ENCODE data around the gene LYVE1. TPM values are rescaled to one million over a fixed set of nuclear protein-coding genes. Genes with fewer than 3 reads are reported as not detected.

The LYVE1 gene
- total RNA-seq, 2 experiments from 2014 or later: not detected

GRCh38 chr11:10556590-10556989 lies 11.9 kb downstream of the LYVE1 start:
- POLR2A ChIA-PET: no interaction called here
- CTCF ChIA-PET: interaction anchor here (1.2 to 1.6 kb wide), 3 partner anchors 12 to 97 kb away, joined by 3 to 4 read pairs (median 3); no protein-coding TSS in a partner anchor

DNA sequence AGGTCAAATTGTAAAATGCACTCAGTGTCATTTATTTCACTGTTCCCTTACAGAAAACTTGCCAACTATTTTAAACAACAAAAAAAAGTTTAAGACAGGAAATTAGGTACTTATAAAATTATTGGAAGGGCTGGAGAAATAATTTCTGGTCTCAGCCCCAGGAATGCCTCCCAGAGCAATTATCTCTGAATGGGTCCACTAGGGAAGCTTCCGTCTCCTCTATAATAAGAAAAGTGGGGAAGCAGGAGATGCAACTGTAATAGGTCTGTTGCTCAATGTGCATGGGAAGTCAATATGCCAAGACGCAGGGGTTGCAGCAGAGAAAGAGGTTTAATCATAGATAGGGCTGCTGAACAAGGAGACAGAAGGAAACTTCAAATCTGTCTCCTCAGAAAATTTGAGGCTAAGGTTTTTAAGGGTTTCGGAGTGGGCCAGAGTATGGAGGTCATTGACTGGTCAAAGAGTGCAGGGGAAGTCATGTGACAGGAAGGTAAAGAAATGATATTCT lies 16.6 kb downstream of the LYVE1 start:
- CTCF ChIA-PET: no interaction called here
- Histone ChIP-seq H3K36me3 (ENCODE audit: insufficient read depth, low read length) (no peaks in the 10 kb centered on the region), H3K4me1 (ENCODE audit: insufficient read depth, low read length) (no peaks in the 10 kb centered on the region), H3K4me3 (ENCODE audit: low read length) (no peak overlapping the region), H3K27ac (ENCODE audit: low read depth in 1 of 2, low read length in 2 of 2) (no peak overlapping the region), H3K9me3 (ENCODE audit: control insufficient read depth in 1 of 2, insufficient read depth in 1 of 2, low read length in 2 of 2) (peaks cover 0 to 7% of the 10 kb centered on the region in 2 experiments), H3K27me3 (ENCODE audit: control insufficient read depth in 1 of 2, insufficient read depth in 2 of 2, low read length in 2 of 2) (peaks cover 0 to 7% of the 10 kb centered on the region in 2 experiments)
- H3K4me1 Mint-ChIP-seq (ENCODE audit: low read depth): no peaks in the 10 kb centered on the region
- TF ChIP-seq, protein P1, sequence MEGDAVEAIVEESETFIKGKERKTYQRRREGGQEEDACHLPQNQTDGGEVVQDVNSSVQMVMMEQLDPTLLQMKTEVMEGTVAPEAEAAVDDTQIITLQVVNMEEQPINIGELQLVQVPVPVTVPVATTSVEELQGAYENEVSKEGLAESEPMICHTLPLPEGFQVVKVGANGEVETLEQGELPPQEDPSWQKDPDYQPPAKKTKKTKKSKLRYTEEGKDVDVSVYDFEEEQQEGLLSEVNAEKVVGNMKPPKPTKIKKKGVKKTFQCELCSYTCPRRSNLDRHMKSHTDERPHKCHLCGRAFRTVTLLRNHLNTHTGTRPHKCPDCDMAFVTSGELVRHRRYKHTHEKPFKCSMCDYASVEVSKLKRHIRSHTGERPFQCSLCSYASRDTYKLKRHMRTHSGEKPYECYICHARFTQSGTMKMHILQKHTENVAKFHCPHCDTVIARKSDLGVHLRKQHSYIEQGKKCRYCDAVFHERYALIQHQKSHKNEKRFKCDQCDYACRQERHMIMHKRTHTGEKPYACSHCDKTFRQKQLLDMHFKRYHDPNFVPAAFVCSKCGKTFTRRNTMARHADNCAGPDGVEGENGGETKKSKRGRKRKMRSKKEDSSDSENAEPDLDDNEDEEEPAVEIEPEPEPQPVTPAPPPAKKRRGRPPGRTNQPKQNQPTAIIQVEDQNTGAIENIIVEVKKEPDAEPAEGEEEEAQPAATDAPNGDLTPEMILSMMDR (IDR thresholded peaks at IDR 0.05): no peak
- no peak overlapping the region for H3K27ac Mint-ChIP-seq
- peaks cover 7% of the 10 kb centered on the region for H3K9me3 Mint-ChIP-seq
- no peaks in the 10 kb centered on the region for H3K36me3 Mint-ChIP-seq (ENCODE audit: low read depth)
- intact Hi-C loops (cut with DNase I, micrococcal nuclease): no loop called here
- POLR2A ChIA-PET: no interaction called here
- no peak overlapping the region for H3K4me3 Mint-ChIP-seq
- H3K27me3 Mint-ChIP-seq: peaks cover 8% of the 10 kb centered on the region
- ATAC-seq (ENCODE audit: poor library complexity) (no peak), DNase-seq (no peak)

More at GRCh38 chr11:10556590-10556989, 11.9 kb downstream of the LYVE1 start:
- Mint-ChIP-seq H3K36me3 (ENCODE audit: low read depth) (no peaks in the 10 kb centered on the region), H3K4me3 (no peak overlapping the region), H3K27ac (no peak overlapping the region), H3K27me3 (peaks cover 13% of the 10 kb centered on the region), H3K9me3 (peaks cover under 1% of the 10 kb centered on the region), H3K4me1 (ENCODE audit: low read depth) (no peaks in the 10 kb centered on the region)
- intact Hi-C loops (cut with DNase I, micrococcal nuclease): loop anchor here in 1 of 2 experiments (5.0 kb wide), 1 partner anchor 96 kb away; no protein-coding TSS in a partner anchor
- H3K27me3 ChIP-seq (ENCODE audit: control insufficient read depth in 1 of 2, insufficient read depth in 2 of 2, low read length in 2 of 2): peaks cover 0 to 6% of the 10 kb centered on the region in 2 experiments
- H3K4me1 ChIP-seq (ENCODE audit: insufficient read depth, low read length): no peaks in the 10 kb centered on the region
- H3K27ac ChIP-seq (ENCODE audit: low read depth in 1 of 2, low read length in 2 of 2): no peak overlapping the region
- ATAC-seq (ENCODE audit: poor library complexity) (no peak), DNase-seq (no peak)
- TF ChIP-seq, protein P1 (IDR thresholded peaks at IDR 0.05): no peak
- peaks cover 0 to 6% of the 10 kb centered on the region in 2 experiments for H3K9me3 ChIP-seq (ENCODE audit: control insufficient read depth in 1 of 2, insufficient read depth in 1 of 2, low read length in 2 of 2)
- no peaks in the 10 kb centered on the region for H3K36me3 ChIP-seq (ENCODE audit: insufficient read depth, low read length)
- no peak overlapping the region for H3K4me3 ChIP-seq (ENCODE audit: low read length)

DNA sequence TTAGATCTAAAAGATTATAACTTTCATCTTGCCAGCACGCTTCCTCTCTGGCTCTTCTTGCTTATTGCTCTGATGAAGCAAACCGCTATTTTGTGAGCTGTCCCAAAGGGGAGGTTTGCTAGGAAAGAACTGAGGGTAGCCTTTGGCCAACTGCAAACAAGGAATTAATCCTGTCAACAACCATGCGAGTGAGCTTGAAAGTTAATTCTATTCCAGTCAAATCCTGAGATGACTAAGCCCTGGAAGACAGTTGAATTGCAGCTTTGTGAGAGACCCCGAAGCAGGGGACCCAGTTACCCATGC lies 17.2 kb downstream of the LYVE1 start:
- Histone ChIP-seq H3K4me3 (ENCODE audit: low read length) (no peak overlapping the region), H3K27ac (ENCODE audit: low read depth in 1 of 2, low read length in 2 of 2) (no peak overlapping the region), H3K27me3 (ENCODE audit: control insufficient read depth in 1 of 2, insufficient read depth in 2 of 2, low read length in 2 of 2) (peaks cover 0 to 5% of the 10 kb centered on the region in 2 experiments), H3K36me3 (ENCODE audit: insufficient read depth, low read length) (no peaks in the 10 kb centered on the region), H3K4me1 (ENCODE audit: insufficient read depth, low read length) (no peaks in the 10 kb centered on the region), H3K9me3 (ENCODE audit: control insufficient read depth in 1 of 2, insufficient read depth in 1 of 2, low read length in 2 of 2) (peaks cover 0 to 7% of the 10 kb centered on the region in 2 experiments)
- no peaks in the 10 kb centered on the region for H3K4me1 Mint-ChIP-seq (ENCODE audit: low read depth)
- H3K9me3 Mint-ChIP-seq: peaks cover 7% of the 10 kb centered on the region
- no peaks in the 10 kb centered on the region for H3K36me3 Mint-ChIP-seq (ENCODE audit: low read depth)
- ChIA-PET CTCF (no interaction called here), POLR2A (no interaction called here)
- no peak overlapping the region for H3K27ac Mint-ChIP-seq
- DNase-seq (no peak), ATAC-seq (ENCODE audit: poor library complexity) (no peak)
- intact Hi-C loops (cut with DNase I, micrococcal nuclease): no loop called here
- H3K4me3 Mint-ChIP-seq: no peak overlapping the region
- H3K27me3 Mint-ChIP-seq: peaks cover 8% of the 10 kb centered on the region
- TF ChIP-seq, protein P1 (IDR thresholded peaks at IDR 0.05): no peak

Data from CD4-positive, alpha-beta T cell (primary cell).